ENCODE data around the gene LRRC4C.

Gene LRRC4C

GRCh38 chr11:41413843-41414242, 45.6 kb downstream of the LRRC4C start:
- DNase-seq: no peak

GRCh38 chr11:41405812-41406211, 53.6 kb downstream of the LRRC4C start:
- DNase-seq: no peak

GRCh38 chr11:41404109-41404508, 55.3 kb downstream of the LRRC4C start:
- no peak for DNase-seq

- no peak for DNase-seq
Measured at GRCh38 chr11:41403458-41403857, 56.0 kb downstream of the LRRC4C start.

- no peak for DNase-seq
Measured at GRCh38 chr11:41400819-41401382, 58.6 kb downstream of the LRRC4C start.

GRCh38 chr11:41400124-41400523, 59.3 kb downstream of the LRRC4C start:
- no peak for DNase-seq

GRCh38 chr11:41399323-41399722, 60.1 kb downstream of the LRRC4C start:
- DNase-seq: no peak

GRCh38 chr11:41398175-41398574, 61.3 kb downstream of the LRRC4C start:
- DNase-seq: no peak

- no peak for DNase-seq
Measured at GRCh38 chr11:41394521-41395195, 64.8 kb downstream of the LRRC4C start.

GRCh38 chr11:41392596-41392995, 66.9 kb downstream of the LRRC4C start:
- no peak for DNase-seq

- DNase-seq: no peak
Measured at GRCh38 chr11:41389623-41390130, 69.8 kb downstream of the LRRC4C start.

GRCh38 chr11:41384329-41384728, 75.1 kb downstream of the LRRC4C start:
- DNase-seq: no peak

GRCh38 chr11:41383768-41384167, 75.7 kb downstream of the LRRC4C start:
- DNase-seq: no peak

GRCh38 chr11:41382927-41383326, 76.5 kb downstream of the LRRC4C start:
- no peak for DNase-seq

- no peak for DNase-seq
Measured at GRCh38 chr11:41379084-41379483, 80.4 kb downstream of the LRRC4C start.

GRCh38 chr11:41377709-41378394, 81.6 kb downstream of the LRRC4C start:
- no peak for DNase-seq

GRCh38 chr11:41351825-41352224, 107.6 kb downstream of the LRRC4C start:
- DNase-seq: no peak

- no peak for DNase-seq
Measured at GRCh38 chr11:41346042-41346441, 113.4 kb downstream of the LRRC4C start.

GRCh38 chr11:41334007-41334933, 125.2 kb downstream of the LRRC4C start:
- DNase-seq: no peak

GRCh38 chr11:41333357-41333756, 126.1 kb downstream of the LRRC4C start:
- no peak for DNase-seq

- no peak for DNase-seq
Measured at GRCh38 chr11:41328324-41328723, 131.1 kb downstream of the LRRC4C start.

- DNase-seq: no peak
Measured at GRCh38 chr11:41323446-41323845, 136.0 kb downstream of the LRRC4C start.

- DNase-seq: no peak
Measured at GRCh38 chr11:41320653-41321052, 138.8 kb downstream of the LRRC4C start.

Data from activated CD4-positive, alpha-beta T cell treated with anti-CD3 and anti-CD28 coated beads, Interleukin-2, amount 50 U/mL, for 4 hours (primary cell).